Brain microvascular endothelial cell (primary cell): ENCODE measurements around the gene ALDH1A2.

Experiments used
- DNase-seq: peaks from one replicate; pipeline ENCODE4 v3.0.0-alpha.2; 2020
- H3K27ac ChIP-seq: fragments of 250-450 bp; sonication (Bioruptor Pico); 2 replicates; pipeline ENCODE4 v1.5.1; 2020; ENCODE audit warnings: mild to moderate bottlenecking, moderate library complexity
- H3K27me3 ChIP-seq: fragments of 250-450 bp; sonication (Bioruptor Pico); replicated peaks from 2 replicates; pipeline ENCODE4 v1.5.1; 2020; ENCODE audit warnings: mild to moderate bottlenecking
- H3K36me3 ChIP-seq: fragments of 250-450 bp; sonication (Bioruptor Pico); replicated peaks from 2 replicates; pipeline ENCODE4 v1.5.1; 2020; ENCODE audit warnings: mild to moderate bottlenecking
- H3K4me3 ChIP-seq: 2 replicates; pipeline ENCODE4 v1.5.1; 2011; ENCODE audit warnings: low read depth, mild to moderate bottlenecking, control low read depth, low read length, moderate library complexity
- in situ Hi-C: cut with HindIII; loops from 2 replicates; pipeline ENCODE4 v1.10.0; 2017; ENCODE audit warnings: low sequenced_read_pairs, low pct_ligation_motif_present
- TF ChIP-seq, protein P1 (sequence below): IDR thresholded peaks from 2 replicates; pipeline ENCODE4 v1.5.1; 2011; ENCODE audit warnings: low read depth, mild to moderate bottlenecking, moderate library complexity, low read length, control low read depth, inconsistent platforms; ENCODE audit errors: missing control alignments

The ALDH1A2 gene

DNA sequence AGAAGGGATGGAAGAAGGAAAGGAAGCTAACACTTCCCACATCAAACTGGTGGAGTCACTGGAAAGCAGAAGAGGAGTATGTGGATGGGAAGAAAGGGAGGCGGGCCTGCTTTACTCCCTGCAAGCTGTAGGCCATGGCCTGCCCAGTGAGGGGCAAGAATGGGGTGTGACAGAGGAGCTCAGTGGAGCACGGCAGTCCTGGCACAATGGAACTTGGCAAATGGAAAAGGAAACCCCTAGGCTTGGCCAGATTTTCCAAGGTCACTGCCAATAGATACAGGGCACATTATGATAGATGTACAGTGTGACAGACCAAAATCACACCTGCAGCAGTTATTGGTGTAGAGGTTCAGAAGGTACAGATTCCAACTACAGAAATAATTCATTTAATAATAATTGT, 111.6 kb downstream of the ALDH1A2 start:
- no peak overlapping the region for H3K27ac ChIP-seq
- in situ Hi-C loops, result no loop called here
- H3K27me3 ChIP-seq, result no peaks in the 10 kb centered on the region
- H3K36me3 ChIP-seq, result no peaks in the 10 kb centered on the region
- no peak for DNase-seq
- TF ChIP-seq, protein P1, sequence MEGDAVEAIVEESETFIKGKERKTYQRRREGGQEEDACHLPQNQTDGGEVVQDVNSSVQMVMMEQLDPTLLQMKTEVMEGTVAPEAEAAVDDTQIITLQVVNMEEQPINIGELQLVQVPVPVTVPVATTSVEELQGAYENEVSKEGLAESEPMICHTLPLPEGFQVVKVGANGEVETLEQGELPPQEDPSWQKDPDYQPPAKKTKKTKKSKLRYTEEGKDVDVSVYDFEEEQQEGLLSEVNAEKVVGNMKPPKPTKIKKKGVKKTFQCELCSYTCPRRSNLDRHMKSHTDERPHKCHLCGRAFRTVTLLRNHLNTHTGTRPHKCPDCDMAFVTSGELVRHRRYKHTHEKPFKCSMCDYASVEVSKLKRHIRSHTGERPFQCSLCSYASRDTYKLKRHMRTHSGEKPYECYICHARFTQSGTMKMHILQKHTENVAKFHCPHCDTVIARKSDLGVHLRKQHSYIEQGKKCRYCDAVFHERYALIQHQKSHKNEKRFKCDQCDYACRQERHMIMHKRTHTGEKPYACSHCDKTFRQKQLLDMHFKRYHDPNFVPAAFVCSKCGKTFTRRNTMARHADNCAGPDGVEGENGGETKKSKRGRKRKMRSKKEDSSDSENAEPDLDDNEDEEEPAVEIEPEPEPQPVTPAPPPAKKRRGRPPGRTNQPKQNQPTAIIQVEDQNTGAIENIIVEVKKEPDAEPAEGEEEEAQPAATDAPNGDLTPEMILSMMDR, result no peak
- H3K4me3 ChIP-seq, result no peak overlapping the region

DNA sequence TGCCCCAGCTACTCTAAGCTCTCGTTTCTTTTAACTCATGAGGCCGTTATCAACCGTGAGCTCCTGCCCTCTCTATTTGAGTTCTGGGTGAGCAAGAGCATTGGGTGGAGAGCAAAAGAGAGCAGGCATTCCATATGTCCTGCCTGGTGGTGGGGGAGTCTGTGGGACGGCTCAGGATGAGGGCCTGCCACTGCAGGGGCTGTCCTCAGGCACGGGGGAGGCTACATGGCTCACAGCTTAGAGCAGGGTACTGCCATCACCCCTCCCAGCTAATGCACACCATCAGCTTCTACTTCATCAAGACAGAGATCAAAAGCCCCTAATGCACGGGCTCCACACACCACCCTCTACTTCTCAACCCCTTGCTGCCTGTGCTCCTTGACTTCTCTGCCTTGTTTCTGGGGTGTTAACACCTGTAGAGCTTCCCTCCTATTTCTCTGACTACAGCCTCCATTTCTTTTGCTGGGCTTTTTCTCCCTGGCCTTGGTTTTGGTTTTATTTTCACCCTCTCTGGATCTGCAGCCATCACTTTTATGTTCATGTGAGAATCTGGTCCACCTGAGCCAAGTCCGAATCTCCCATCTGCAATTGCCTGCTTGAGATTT, 114.1 kb downstream of the ALDH1A2 start:
- TF ChIP-seq, protein P1, result no peak
- Histone ChIP-seq H3K4me3 (no peak overlapping the region), H3K27ac (no peak overlapping the region), H3K27me3 (no peaks in the 10 kb centered on the region), H3K36me3 (no peaks in the 10 kb centered on the region)
- in situ Hi-C loops, result no loop called here
- no peak for DNase-seq

DNA sequence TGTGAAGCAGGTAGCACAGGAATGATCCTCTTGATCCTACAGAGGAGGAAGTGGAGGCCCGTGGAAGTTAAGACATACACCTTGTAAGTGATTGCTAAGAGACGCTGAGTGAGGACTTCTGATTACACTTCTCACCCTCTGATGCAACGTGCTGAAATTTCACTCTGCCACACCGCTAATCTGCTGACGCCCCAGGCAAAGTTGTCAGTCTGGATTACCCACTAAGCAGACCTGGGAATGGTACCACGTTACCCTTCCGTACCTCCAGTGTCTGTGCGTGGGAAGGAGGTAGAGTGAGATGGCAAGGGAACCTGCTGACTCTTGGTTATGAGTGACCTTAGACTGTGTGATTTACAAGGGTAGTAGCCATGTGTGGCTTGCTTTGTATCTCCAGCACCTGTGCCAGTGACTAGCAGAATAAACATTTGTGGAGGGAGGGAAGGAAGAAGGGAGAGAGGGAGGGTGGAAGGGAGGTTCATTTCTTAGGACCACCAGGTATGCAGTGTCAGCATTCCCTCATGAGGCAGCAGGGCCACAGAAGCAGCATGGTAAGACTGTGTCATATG, 115.0 kb downstream of the ALDH1A2 start:
- H3K36me3 ChIP-seq, result no peaks in the 10 kb centered on the region
- H3K27me3 ChIP-seq, result no peaks in the 10 kb centered on the region
- TF ChIP-seq, protein P1, result no peak
- no peak overlapping the region for H3K27ac ChIP-seq
- in situ Hi-C loops, result no loop called here
- no peak overlapping the region for H3K4me3 ChIP-seq
- no peak for DNase-seq

DNA sequence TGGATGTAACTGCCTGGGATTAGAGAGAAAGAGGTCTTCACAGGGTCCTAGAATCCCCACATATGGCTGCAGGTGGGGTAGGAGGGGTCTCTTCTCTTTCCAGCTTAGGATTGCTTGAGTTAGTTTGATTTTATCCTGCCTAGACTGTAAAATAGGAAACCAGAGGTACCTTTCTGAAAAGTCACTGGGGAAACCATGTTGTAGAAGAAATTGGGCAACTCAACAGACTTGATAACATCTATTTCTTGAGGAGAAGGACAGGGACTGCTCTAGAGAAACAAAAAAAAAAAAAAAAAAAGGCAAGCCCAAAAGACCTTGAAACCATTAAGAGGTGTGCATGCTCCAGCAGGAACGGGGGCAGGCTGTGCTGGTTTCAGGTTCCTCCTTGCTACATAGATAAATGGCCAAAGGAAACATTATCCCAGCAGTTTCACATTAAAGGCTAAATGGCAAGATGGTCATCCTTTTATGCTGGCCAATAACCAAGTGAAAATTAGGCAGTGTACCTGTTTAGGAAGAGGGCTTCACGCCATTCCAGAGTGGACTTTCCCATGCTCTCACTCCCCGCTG, 116.1 kb downstream of the ALDH1A2 start:
- Histone ChIP-seq H3K4me3 (no peak overlapping the region), H3K27me3 (no peaks in the 10 kb centered on the region), H3K27ac (no peak overlapping the region), H3K36me3 (no peaks in the 10 kb centered on the region)
- in situ Hi-C loops, result no loop called here
- TF ChIP-seq, protein P1, result no peak
- DNase-seq, result no peak

DNA sequence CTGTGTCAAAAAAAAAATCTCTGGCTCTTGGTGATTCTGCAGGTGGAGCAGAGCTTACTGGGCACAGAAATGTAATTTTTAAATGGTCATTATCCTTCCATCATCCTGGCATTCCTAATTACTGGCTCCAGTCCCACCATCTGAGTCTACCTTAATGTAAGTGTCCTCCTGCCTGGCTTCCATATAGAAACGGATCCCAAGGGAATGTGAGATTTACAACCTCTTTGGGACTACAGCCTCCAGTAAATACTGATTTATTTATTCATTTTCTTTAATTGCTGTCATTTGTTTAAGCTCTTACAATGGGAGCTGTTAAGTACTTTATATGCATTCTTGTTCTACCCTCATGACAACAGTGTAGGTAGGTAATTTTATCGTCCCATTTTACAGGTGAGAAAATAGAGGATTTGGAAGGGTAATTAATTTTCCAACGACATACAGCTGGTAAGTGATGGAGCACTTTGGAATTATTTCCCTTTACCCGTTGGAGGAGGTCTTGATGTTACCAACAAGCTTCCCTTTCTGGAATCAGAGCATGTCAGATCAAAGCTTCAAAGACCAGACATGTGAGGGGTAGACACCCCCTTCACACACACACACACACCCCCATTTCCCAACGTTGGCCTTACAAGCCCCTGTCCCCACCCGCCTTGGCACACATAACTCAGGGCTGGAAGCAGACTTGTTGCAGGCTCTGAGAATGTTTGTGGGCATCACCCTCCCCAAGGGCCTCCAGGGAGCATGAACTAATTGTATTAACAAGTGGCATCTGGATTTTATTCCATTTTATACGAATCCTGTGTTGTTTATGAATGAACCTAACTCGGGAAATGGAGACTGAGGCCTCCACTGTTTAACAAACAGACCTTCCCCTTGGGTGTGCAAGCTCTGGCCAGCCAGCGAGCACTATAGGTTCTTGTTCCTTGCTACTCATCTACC, 116.9 kb downstream of the ALDH1A2 start:
- H3K27me3 ChIP-seq, result no peaks in the 10 kb centered on the region
- in situ Hi-C loops, result no loop called here
- TF ChIP-seq, protein P1, result no peak
- H3K27ac ChIP-seq, result no peak overlapping the region
- H3K36me3 ChIP-seq, result no peaks in the 10 kb centered on the region
- no peak for DNase-seq
- no peak overlapping the region for H3K4me3 ChIP-seq
